H1 (cell line): ENCODE measurements around the gene TRIM29.

ENCODE experiments used
- CBX5 ChIP-seq: fragments of 300-800, 300-1000 bp; sonication (generic); IDR thresholded peaks from 2 replicates; pipeline ENCODE4 v1.7.1; 2016; ENCODE audit warnings: antibody characterized with exemption, low read length, low read depth
- CTBP2 ChIP-seq: IDR thresholded peaks from 2 replicates; pipeline ENCODE4 v1.7.0; 2011; ENCODE audit warnings: borderline replicate concordance, mild to moderate bottlenecking, moderate library complexity, mixed read lengths, low read length; ENCODE audit not compliant: insufficient read depth, insufficient read length
- EP300 ChIP-seq, 2 experiments: IDR thresholded peaks; 1 replicate in 1 of 2; 2 replicates in 1 of 2; pipeline ENCODE4 v1.6.1; 2011 to 2012; ENCODE audit warnings: low read depth in 2 of 2, low read length in 2 of 2, mild to moderate bottlenecking in 2 of 2, borderline replicate concordance in 1 of 2, inconsistent platforms in 1 of 2, moderate library complexity in 1 of 2
- EZH2 ChIP-seq: fragments of 200-600 bp; sonication (generic); IDR thresholded peaks from 2 replicates; pipeline ENCODE4 v1.7.1; 2012; ENCODE audit warnings: low read depth, mild to moderate bottlenecking, moderate library complexity, low read length, inconsistent platforms; ENCODE audit not compliant: severe bottlenecking
- HDAC6 ChIP-seq: IDR thresholded peaks from one replicate; pipeline ENCODE4 v1.7.1; 2012; ENCODE audit warnings: low read depth, mild to moderate bottlenecking, inconsistent platforms, low read length, moderate library complexity
- JUND ChIP-seq: IDR thresholded peaks from 2 replicates; pipeline ENCODE4 v1.6.1; 2011; ENCODE audit warnings: mild to moderate bottlenecking, improper control_type of control experiment, low read length
- KDM1A ChIP-seq: fragments of 200-600, 300-600 bp; sonication (generic); IDR thresholded peaks from 2 replicates; pipeline ENCODE4 v1.7.1; 2016; ENCODE audit warnings: mild to moderate bottlenecking, low read length, borderline replicate concordance
- POLR2A ChIP-seq, 2 experiments: IDR thresholded peaks; 1 replicate in 1 of 2; 2 replicates in 1 of 2; pipeline ENCODE4 v1.6.1; 2011; ENCODE audit warnings: low read depth in 2 of 2, low read length in 2 of 2, mild to moderate bottlenecking in 2 of 2; ENCODE audit errors: control extremely low read depth in 1 of 2
- POLR2AphosphoS5 ChIP-seq: IDR thresholded peaks from 2 replicates; pipeline ENCODE4 v1.6.1; 2011; ENCODE audit warnings: low read depth, low read length
- RNF2 ChIP-seq: fragments of 200-900, 300-1000 bp; sonication (generic); IDR thresholded peaks from 2 replicates; pipeline ENCODE4 v1.7.1; 2016; ENCODE audit warnings: borderline replicate concordance, low read depth, mild to moderate bottlenecking, antibody characterized with exemption, low read length; ENCODE audit not compliant: poor library complexity, severe bottlenecking; ENCODE audit errors: missing control alignments
- RXRA ChIP-seq: IDR thresholded peaks from 2 replicates; pipeline ENCODE4 v1.6.1; 2011; ENCODE audit warnings: low read depth, mild to moderate bottlenecking, low read length, moderate library complexity; ENCODE audit not compliant: insufficient read depth
- ZNF274 ChIP-seq: IDR thresholded peaks from 2 replicates; pipeline ENCODE4 v1.7.0; 2012; ENCODE audit warnings: low read length, borderline replicate concordance; ENCODE audit errors: extremely low read depth
- TF ChIP-seq, protein P1 (sequence below), 3 experiments: IDR thresholded peaks; 1 replicate in 2 of 3; 2 replicates in 1 of 3; pipeline versions ENCODE4 v1.5.1 to v1.6.1; 2011; ENCODE audit warnings: low read length in 3 of 3, mild to moderate bottlenecking in 3 of 3, inconsistent platforms in 2 of 3, low read depth in 1 of 3, moderate library complexity in 1 of 3; ENCODE audit not compliant: insufficient read depth in 1 of 3; ENCODE audit errors: control extremely low read depth in 1 of 3

DNA sequence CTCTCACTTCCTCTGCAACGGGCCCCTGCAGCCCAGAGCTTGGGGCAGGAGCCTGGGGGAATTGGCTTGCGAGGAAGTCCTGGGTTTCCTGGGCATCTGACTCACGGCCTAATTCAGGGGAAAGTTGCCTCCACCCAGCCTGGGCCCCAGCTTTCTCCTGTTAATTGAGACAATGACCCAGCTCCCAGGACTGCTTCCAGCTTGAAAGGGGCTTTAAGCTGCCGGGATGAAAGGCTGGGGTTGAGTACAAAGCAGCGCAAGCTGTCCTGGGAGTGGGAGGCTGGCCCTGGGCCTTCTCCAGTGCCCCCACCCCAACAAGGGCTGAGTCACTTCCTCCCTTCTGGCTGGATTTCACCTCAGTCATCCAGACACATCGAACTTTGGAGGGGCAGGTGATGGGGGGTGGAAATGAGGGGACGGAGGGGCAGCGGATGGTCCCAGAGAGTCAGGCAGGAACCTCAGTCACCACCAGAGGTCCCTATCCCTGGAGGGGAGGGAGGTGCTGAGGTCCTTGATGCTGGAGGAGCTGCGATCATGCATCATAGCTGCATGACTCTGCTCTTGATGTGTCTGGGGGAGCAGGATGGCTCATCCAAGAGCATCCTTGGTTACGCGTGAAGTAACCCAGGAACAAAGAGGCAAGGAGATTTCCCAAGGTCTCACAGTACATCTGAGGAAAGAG lies 42.8 kb upstream of the TRIM29 start:
- TF ChIP-seq, protein P1, sequence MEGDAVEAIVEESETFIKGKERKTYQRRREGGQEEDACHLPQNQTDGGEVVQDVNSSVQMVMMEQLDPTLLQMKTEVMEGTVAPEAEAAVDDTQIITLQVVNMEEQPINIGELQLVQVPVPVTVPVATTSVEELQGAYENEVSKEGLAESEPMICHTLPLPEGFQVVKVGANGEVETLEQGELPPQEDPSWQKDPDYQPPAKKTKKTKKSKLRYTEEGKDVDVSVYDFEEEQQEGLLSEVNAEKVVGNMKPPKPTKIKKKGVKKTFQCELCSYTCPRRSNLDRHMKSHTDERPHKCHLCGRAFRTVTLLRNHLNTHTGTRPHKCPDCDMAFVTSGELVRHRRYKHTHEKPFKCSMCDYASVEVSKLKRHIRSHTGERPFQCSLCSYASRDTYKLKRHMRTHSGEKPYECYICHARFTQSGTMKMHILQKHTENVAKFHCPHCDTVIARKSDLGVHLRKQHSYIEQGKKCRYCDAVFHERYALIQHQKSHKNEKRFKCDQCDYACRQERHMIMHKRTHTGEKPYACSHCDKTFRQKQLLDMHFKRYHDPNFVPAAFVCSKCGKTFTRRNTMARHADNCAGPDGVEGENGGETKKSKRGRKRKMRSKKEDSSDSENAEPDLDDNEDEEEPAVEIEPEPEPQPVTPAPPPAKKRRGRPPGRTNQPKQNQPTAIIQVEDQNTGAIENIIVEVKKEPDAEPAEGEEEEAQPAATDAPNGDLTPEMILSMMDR (IDR thresholded peaks at IDR 0.05; ENCODE audit: control extremely low read depth in 1 of 3, insufficient read depth in 1 of 3, low read depth in 1 of 3, low read length in 3 of 3): peak in 2 of 3 experiments; percentile 52 to 53; a peak in 2 of 4 replicates
- TF ChIP-seq KDM1A: no peak
- no peak for TF ChIP-seq ZNF274
- TF ChIP-seq EZH2: peak; percentile 3
- no peak for TF ChIP-seq POLR2A (IDR thresholded peaks at IDR 0.05; ENCODE audit: control extremely low read depth in 1 of 2, low read depth in 2 of 2, low read length in 2 of 2)
- no peak for TF ChIP-seq RNF2
- no peak for TF ChIP-seq RXRA
- TF ChIP-seq POLR2AphosphoS5: no peak; the same call in 1 of the 2 replicates
- peak; percentile 34 for TF ChIP-seq CTBP2
- TF ChIP-seq JUND: 0 out of 2 replicates have a peak, but pooled peaks have one; percentile 23
- no peak for TF ChIP-seq CBX5
- no peak for TF ChIP-seq EP300 (IDR thresholded peaks at IDR 0.05; ENCODE audit: borderline replicate concordance in 1 of 2, low read depth in 2 of 2, low read length in 2 of 2)
- no peak for TF ChIP-seq HDAC6
